Stimulated activated CD4-positive, alpha-beta T cell treated with anti-CD3 and anti-CD28 coated beads, Interleukin-4, amount 100 ng/mL, for 24 hours (primary cell): ENCODE data around the gene RNF144A.

ENCODE experiments used
- DNase-seq: peaks from one replicate; pipeline ENCODE4 v3.0.0-alpha.2; 2020

The RNF144A gene

DNA sequence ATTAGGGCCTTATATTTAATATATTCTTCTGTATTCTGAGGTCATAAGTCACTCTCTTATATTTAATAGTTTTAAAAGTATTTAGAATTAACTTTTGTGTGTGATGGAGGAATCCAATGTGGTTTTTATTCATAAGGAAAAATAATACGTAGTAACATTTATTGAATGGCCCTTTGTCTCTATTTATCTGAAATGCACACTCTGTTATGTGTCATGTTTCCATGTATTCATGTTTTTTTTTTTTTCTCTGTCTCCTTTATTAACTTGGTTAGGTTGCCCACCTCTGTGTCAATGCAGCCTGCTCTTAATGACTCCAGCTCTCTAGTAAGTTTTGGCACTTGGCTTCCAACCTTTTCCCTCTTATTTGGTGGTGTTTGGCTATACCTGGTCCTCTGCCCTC, 33.8 kb downstream of the RNF144A start:
- no peak for DNase-seq

DNA sequence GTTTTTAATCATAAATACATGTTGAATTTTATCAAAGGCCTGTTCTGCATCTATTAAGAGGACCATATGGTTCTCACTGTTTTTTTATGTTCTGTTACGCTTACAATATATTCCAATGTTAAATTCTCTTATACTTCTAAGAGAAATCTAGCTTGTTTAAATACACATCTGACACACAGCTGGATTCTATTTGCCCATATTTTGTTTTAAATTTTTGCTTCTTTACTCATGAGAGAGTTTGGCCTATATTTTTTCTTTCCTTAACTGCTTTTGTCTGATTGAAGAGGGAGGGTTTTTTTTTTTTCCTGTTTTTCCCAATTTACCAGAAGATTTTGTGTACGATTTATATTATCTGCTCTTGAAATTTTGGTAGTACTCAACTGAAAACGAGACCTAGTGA, 34.9 kb downstream of the RNF144A start:
- DNase-seq, result no peak

DNA sequence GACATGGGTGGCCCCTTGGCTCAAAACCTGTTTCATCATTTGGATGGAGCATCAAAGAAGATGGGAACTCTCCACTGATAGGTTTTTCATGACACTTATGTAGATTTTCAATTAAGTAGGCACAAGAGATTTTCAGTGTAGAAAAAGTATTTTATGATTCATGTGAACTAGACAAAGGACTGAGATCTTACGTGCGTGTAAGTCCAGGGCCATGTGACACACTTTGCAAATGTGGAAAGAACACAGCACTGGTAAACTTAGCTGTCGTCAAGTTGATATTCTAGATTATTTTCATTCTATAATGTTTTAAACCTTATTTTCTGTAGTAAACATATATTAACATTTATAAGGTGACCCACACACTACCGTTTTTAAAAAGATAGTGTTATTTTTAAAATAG, 37.4 kb downstream of the RNF144A start:
- DNase-seq, result no peak

DNA sequence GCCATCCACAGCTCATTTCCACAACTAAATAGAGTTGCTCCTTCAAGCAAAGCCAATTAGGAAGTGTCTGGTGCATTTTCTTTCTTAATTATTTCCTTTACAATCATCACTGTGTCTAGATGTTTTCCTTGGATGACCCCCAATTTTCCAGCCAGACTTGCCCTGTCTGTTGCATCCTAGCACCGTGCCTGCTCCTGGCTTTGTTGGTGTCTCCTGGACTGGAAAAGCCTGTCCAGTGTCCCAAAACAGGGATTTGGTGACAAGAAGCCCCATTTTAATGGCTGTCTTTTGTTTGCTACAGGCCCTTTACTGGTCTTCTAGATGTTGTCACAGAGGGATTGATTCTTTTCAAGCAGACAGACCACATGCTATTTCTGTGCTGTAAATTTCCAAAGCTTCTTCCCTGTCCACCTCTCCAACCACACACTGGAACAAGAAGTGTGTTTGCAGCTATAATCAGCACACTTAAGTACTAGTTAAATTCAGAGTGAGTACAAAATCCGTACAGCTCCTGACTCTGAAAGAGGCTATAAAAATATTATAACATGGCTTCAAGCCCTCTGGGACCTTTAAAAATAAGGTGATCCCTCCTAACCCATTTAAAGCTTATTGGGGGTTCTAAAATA, 38.4 kb downstream of the RNF144A start:
- DNase-seq, result no peak

DNA sequence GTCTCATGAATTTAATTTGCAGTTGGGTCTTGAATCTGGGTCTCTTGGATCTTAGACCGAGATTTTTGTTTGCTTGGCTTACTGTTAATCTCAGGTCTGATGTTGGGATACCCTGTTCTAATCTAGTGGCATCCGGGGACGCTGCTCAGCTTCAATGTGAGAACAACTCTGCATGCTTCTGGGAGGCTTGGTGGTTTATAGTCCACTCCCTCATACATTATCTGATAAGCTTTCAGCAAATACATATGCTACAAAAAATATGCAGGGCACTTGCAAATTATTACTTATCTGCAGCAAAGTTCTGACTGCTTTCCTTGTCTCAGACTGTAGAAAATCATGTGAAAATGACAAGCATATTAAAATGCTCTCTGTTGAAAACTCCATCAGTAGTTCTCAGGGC, 39.4 kb downstream of the RNF144A start:
- no peak for DNase-seq

DNA sequence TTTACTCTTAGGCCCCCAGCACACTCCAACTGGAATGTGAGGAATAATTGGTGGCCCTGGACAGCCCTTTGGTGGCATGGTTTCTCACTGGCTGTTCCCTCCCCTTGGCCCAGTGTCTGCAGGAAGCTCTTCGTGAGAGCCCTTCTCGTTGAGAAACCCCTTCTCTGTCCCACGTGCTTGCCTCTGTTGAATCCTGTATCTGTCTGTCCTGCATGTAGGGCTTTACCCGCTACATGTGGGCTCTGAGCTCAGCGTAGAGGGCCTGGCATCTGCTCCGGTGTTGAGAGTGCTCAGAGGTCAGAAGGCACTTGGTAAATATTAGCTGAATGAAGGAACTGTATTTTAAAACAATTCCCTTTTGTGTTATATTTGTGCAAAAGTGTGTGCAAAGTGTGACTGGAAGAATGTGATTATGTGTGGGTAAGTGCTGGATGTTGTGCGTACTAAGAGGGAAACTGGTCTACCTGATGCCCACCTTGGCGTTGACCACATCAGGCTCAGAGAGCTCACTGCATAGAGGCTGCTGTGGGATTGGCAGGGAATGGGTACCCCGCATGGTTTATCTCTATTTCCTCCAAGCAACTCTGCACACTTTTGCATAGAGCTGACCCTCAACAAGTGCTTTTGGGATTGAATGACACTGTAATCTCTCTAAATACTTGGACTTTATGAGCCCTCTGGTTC, 40.0 kb downstream of the RNF144A start:
- no peak for DNase-seq

DNA sequence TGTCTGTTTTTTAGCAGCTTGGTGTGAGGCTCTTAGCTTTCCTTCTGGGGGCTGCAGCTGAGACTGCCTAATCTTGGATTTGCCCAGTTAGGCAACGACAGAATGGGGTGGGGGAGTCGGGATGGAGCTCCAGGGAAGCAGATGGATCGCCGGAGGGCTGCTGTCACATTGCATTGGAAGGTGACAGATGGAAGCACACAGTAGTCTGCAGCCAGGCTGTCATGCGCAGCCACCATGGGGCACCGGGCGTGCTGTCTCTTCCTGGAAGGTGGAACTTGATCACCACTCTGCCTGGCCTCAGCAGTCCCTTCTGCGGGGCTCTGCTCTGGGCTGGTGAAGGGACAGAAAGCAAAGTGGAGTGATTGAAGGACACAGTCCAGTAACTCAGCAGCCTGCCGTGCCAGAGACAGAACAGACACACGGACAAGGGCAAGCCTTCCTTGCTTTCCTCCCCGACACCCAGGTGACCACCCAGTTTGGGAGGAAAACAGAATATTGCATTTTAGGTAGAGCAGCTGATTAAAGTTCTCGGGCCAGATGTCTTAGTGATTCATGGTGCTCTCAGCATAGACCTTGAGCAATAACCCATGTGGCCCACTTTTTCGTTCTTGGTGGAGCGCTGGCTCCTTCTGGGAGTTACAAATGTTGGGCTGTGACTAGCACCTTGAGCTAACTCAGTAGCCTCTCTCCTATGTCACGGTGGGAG, 40.9 kb downstream of the RNF144A start:
- no peak for DNase-seq

DNA sequence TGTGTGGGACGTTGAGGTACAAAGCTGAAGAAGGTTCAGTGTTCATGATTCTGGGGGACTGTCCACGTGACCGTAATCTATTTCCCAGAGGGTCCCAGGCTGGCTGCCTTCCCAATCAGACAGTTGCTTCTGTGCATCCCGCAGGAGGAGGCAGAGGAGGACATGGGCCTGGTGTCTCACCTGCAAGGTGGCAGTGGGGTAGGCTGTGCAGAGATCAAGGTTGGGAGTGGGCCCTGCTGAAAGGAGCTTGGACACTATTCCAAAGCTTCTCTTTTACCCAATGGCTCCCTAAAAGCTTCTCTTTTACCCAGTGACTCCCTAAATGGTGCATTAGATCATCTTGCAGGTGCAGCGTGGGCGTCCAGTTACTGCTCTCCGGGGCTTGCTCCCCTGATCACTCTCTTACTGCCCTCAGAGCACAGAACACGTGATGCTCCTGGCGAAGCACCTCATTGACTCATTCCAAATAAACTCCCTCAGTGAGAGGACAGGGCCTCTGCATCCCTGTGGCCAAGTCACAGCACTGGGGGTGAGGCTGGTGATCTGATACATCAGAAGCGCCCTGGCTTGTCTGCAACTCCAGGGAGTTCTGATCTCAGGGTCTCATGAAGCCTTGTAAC, 41.5 kb downstream of the RNF144A start:
- DNase-seq, result no peak

DNA sequence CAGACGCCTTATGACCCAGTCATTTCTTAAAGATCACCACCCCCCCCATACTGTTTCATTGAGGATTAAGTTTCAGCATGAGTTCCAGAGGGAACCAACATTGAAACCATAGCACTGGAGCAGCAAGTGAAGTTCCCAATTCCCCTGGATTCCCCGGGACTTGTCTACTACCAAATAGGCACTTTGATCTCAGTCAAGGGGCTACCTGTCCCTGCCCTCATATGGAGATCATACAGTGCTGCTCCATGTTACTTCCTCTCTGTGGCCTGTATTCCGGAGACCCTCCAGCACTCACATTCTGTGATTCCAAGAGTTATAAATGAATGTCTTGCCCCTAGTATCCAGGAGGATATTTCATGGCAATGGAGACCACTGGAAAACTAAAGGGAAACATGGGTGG, 42.5 kb downstream of the RNF144A start:
- DNase-seq, result no peak

DNA sequence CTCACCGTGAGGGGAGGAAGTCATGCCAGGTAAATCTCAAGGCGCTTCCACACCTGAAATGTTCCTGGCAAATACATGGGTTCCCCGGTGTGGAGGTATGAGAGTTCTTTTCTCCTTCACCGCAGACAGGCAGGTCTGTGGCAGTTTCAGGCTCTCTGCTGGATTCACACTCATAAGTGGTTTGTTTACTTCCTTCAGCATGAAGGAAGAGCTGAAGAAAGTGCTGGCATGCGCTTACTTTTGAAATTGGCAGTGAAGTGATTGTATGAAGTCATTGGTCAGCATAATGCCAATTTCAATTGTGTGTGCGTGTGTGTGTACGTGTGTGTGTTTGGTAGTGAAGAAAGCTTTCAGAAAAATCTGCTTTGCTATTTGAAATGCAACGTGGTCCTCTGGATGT, 43.4 kb downstream of the RNF144A start:
- DNase-seq, result no peak

DNA sequence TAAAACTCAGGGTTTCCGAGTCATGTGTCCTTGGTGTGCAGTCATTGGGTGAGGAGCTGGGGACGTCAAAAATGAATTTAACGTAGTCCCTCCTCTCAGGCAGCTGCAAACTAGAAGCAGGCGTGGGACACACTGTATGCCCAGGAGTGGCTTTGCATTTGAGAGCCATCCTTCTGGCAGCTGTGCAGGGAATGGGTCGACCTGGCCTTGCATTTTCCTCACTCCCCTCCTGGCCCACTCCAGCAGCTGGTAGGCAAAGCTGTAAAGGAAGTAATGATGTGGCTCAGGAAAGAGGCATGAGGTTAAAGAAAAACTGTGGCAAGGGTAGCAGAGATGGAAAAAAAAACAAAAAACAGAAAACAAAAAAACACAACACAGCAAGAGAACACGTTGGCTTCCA, 46.5 kb downstream of the RNF144A start:
- DNase-seq, result no peak

DNA sequence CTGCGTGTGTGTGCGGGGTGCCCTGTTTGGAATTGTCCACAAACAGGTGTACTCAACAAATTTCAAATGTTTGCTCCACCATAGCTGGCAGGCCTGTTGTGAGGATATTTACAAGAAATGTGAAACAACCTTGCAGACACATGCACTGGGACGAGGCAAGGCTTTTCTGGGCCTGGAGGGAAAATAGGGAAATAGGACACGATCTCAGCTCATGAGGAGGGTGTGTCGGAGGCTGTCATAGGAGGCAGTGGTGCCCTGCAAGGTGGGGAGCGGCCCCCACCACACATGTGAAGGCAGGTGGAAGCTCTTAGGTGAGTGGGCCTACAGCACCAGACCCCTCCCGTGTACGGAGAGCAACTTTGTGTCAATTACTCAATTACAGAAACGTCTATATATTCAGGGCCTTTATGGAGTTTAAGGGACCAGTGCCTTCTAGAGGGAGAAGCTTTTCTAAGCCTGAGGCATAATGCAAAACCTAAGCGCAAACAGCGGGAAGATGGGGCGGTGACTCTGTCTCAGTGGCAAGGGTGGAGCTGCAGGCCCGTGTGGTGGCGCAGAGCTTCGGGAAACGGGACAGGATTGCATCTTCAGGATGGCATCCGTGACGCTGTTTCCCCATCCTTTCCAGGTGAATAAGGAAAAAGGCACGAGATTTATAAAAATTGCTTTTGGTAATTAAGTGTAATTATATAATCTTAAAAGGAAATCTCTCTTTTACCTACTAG, 48.0 kb downstream of the RNF144A start:
- DNase-seq, result no peak

DNA sequence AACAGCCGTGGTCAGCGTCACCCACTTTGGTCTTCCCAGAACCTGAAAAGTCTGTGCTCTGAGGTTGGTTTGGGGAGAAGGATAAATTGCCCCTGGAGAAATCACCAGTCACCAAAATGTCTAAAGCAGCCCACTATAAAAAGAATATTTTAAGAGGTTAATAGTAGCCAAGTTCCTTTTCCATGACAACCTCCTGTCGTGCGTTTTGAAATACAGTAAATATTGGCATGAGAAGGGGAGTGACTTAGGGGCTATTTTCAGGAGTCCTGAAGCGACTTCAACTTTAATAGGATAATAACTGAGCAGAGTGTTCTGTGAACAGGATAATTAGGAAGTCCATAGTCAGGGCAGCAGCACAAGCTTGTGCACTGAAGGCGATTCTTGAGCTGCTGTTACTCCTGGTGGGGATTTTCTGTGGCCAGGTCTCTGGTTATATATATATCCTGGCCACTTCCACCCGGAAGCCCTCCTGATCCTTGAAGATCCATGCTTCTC, 49.3 kb downstream of the RNF144A start:
- DNase-seq, result no peak

DNA sequence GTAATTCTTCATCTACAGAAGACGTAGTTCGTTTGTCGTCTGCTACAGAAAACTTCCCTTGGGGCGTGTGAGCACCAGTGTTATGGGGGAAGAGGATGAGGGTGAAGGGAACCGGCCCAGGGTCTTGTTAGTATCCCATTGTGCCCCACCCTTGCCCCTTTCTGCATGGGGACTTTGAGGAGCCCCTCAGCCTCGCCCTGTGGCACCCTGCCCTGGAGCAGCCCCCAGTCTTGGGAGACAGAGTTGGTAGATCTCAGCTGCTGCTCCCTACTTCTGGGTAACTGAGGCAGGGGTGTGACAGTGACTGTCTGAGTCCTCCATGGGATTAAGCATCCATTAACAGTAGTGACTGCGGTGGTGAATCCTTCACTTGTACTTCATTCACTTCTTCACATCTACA, 50.1 kb downstream of the RNF144A start:
- DNase-seq, result no peak

DNA sequence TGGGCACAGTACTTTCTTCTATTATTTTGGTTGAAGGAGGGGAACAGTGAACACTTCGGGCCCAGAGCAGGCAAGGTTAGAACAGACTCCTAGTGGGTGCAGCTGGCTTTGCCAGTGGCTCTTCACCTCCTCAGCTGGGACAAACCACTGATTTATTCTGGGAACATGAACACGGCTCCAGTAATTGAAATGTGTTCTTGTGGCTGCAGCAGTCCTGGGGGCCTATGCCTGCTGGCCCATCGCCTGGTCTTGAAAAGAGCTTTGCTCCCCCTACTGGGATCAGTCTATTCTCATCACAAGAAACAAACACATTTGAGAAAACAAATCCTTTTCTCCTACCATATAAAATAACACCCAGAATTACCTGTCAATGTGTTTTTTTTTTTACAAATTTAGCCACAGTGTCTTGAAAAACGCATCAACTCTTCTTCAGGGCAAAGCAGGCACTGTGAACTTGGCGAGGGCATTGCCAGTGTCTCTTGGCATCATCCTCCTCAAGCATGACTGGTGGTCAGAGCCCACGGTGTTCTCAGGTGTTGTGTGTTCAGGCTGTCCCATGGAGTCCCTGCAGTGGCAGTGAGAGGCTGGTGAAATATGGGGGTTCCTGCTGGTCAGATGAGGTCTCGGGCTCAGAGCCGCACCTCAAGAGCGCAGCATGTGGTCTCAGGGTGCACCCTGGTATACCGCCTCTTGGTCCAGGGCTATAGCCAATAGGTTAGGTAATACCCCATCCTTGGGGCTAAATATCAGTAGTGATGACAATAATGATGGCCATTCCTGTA, 51.3 kb downstream of the RNF144A start:
- DNase-seq, result no peak

DNA sequence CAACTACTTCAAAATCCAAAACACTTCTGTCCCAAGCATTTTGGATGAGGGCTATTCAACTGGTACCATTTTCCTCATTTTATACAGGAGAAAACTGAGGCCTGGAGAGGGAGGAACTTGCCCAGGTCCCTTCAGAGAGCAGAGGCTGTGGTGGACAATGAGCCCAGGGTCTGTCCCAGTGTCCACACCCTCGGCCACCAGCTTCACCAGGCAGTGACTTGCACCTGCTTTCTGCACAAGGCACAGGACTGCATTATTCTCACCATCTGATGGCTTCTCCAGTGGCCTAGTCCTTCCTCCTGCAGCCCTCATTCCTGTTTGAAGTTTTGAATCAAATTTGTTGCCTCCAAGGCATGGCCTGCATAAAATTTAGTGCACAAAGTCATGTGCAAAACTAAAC, 53.3 kb downstream of the RNF144A start:
- no peak for DNase-seq

DNA sequence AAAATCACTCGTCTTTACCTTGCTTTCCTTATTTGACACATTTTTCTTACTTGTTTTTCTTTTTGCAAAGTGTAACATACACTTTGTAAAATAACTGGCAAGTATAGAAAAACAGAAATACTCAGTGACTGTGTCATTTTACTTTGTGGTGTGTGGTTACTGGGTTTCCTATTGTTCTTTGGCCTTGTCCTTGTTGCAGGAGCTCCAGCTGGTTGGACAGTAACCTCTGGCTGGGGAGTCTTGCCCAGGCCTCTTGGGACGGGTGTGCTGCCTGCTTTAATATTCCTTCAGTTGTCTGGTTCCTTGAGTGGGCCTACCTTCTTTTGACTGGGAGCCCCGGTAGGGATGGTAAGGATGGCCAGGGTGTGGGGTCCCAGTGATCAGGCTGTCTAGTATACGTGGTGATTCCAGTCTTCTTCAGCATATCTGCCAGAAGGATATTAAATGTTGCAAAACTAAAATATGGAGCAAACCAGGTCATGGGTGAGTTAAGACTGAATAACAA, 53.8 kb downstream of the RNF144A start:
- no peak for DNase-seq

DNA sequence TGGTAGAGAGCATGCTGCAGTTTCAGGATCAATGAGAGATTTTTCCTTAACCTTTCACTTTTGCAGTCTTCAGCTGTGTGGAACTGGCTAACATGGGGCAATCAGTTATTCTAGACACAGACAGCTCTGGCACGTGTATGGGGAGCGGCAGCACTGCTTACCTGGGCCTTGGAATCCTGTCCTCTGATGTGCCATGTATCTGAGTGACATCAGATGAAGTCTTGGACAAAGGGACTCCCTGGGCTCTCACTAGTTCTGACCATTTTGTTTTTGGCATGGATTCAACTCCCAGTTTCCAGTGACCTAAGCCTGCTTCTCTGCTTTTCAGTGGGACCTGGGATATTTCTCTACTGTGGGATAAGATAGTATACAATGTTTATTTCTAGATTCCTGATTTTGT, 54.3 kb downstream of the RNF144A start:
- no peak for DNase-seq

DNA sequence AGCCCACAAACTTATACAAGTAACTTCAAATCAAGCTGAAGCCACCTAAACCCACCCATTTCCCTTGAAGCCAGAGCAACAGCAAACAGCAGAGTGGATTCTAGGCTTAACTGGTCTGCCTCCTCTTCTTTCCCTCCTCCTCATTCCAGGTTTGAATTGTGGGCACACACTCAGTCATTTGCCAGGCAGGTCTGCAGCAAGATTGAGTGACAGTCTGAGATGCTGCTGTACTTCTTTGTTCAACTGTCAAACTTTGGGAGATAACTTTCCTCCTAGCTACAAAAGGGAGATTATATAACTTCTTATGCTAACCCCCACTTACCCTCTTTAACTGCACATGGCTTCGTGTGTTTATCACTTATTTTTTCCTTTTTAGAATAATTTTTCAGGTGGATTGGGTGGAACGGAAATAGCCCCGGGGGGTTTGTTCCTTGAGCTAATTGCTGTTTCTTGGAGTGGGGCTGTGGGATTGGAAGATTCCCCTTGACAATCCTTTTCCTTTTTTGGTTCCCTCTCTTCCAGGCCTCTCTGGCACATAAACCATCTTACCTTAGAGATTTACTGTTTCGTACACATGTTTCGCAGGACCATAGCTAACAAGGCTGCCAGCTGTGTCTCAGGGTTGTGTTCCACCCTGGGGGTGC, 55.0 kb downstream of the RNF144A start:
- no peak for DNase-seq

DNA sequence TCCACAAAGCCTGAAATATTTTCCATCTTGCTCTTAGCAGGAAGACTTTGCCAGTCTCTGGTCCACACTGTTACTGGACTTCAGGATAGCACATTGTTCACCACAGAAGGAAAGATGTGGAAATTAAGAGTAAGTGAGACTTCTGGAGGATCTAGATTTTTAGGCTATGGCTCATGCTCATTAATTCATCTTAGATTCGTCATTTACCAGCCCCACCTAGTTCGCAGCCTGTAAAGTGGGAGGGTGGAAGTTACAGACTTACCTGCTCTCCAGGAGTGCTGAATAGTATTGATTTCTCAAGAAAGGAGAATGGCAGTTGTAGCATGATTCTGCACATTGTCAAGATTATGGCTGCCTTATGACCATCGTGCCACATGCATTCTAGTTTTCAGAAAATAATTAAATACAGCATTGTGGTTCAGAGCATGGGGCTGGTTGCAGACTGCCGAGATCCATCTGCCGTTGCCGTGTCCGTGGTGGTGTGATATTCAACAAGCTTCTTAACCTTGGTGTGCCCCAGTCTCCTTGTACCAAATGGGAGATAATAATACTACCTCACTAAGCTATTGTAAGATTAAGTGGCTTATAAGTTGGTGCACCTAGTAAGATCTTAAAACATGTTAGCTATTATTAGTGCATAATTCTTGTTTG, 56.8 kb downstream of the RNF144A start:
- DNase-seq, result no peak

DNA sequence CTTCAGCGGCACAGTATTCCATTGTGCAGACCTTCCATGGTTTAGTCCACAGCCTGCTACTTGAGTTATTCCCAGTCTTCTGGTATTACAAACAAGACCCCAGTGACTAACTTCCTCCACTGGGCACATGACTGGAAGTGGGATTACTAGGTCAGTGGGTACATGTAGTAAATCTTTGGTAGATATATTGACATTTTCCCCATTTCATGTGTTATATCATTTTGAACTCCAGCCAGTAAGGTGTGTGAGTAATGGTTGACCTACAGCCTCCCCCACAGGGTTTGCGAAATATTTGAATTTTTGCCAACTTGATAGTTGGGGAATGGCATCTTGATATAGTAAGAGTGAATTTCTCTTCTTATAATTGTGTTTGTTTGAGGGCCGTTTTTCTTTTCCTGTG, 58.8 kb downstream of the RNF144A start:
- DNase-seq, result no peak
